Fibroblast of mammary gland (primary cell): ENCODE results near the gene LAMA3.

Source experiments
- DNase-seq: peaks from one replicate; pipeline ENCODE4 v3.0.0-alpha.2; 2010; ENCODE audit warnings: low read depth
- H3K4me3 ChIP-seq: 2 replicates; pipeline ENCODE4 v1.5.1; 2011; ENCODE audit warnings: low read depth, mild to moderate bottlenecking, low read length, moderate library complexity; ENCODE audit not compliant: control insufficient read depth
- CTCF ChIP-seq: conservative IDR thresholded peaks from 2 replicates; pipeline ENCODE4 v1.5.1; 2011; ENCODE audit warnings: low read depth, low read length, inconsistent platforms; ENCODE audit not compliant: control insufficient read depth, insufficient read depth

The LAMA3 gene

GRCh38 chr18:23894661-23895175 is 205.5 kb downstream of the LAMA3 start:
- H3K4me3 ChIP-seq: no peak overlapping the region
- no peak for DNase-seq
- no peak for TF ChIP-seq CTCF

- no peak overlapping the region for H3K4me3 ChIP-seq
- no peak for DNase-seq
- no peak for TF ChIP-seq CTCF
Observed at GRCh38 chr18:23897291-23897690, 208.0 kb downstream of the LAMA3 start.

- TF ChIP-seq CTCF: no peak
- DNase-seq: no peak
- H3K4me3 ChIP-seq: no peak overlapping the region
Observed at GRCh38 chr18:23897733-23898132, 208.5 kb downstream of the LAMA3 start.

- no peak for DNase-seq
- TF ChIP-seq CTCF: no peak
- H3K4me3 ChIP-seq: no peak overlapping the region
Observed at GRCh38 chr18:23900994-23901393, 211.7 kb downstream of the LAMA3 start.

- TF ChIP-seq CTCF: no peak
Observed at GRCh38 chr18:23902396-23902795, 213.1 kb downstream of the LAMA3 start.

GRCh38 chr18:23903971-23904370 is 214.7 kb downstream of the LAMA3 start:
- no peak for DNase-seq

More at GRCh38 chr18:23902396-23902795, 213.1 kb downstream of the LAMA3 start:
- DNase-seq: no peak
- H3K4me3 ChIP-seq: no peak overlapping the region

More at GRCh38 chr18:23903971-23904370, 214.7 kb downstream of the LAMA3 start:
- H3K4me3 ChIP-seq: no peak overlapping the region
- no peak for TF ChIP-seq CTCF
